Fibroblast of gingiva (primary cell): Measurements from ENCODE around the gene HMGN1.

Source experiments
- DNase-seq: peaks from one replicate; pipeline ENCODE4 v3.0.0-alpha.2; 2011; ENCODE audit warnings: low read depth

HMGN1 gene

DNA sequence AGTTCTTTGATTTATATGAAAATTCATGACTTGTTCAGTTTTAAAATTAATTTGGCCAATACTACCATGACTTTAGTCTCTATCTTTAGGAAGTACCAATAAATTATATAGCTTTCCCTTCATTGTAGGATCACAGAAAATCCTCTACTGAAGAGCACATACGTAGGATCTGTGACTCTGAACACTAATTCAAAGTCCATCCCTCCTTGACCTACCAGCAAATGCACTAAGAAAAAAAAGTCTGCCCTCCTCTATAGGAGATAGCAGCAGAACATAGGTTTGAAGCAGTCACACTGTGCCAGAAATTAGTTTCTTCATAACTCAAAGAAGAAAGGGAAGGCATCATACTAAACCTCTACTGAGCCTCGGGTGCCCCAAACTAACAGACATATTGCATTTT lies 52.0 kb downstream of the HMGN1 start:
- DNase-seq = no peak
